Smooth muscle cell (in vitro differentiated cells): ENCODE results near the gene BCL11A. TPM values are rescaled to one million over a fixed set of nuclear protein-coding genes. Genes with fewer than 3 reads are reported as not detected.
A peak's percentile ranks its signal among the peaks of the same experiment; 100 is the strongest.

Source experiments
- DNase-seq: peaks from one replicate; lab custom pipeline; 2025; ENCODE audit not compliant: unreplicated experiment; lab: John Stamatoyannopoulos, UW
- H2AFZ ChIP-seq: fragments of 200-600 bp; sonication (generic); 2 replicates; pipeline ENCODE4 v1.6.0; 2016; ENCODE audit warnings: antibody characterized with exemption, low read depth, mild to moderate bottlenecking
- H3F3A ChIP-seq: fragments of 200-600 bp; sonication (generic); 2 replicates; pipeline ENCODE4 v1.6.0; 2017; ENCODE audit warnings: antibody characterized with exemption, low read depth
- H3K27ac ChIP-seq: fragments of 200-600 bp; sonication (generic); 2 replicates; pipeline ENCODE4 v1.5.1; 2016; ENCODE audit warnings: low read depth, mild to moderate bottlenecking
- H3K27me3 ChIP-seq: fragments of 200-600 bp; sonication (generic); 2 replicates; pipeline ENCODE4 v1.6.1; 2016; ENCODE audit warnings: low read depth, mild to moderate bottlenecking
- H3K36me3 ChIP-seq: fragments of 200-600 bp; sonication (generic); 2 replicates; pipeline ENCODE4 v1.5.1; 2016; ENCODE audit warnings: low read depth
- H3K4me1 ChIP-seq: fragments of 200-600 bp; sonication (generic); 2 replicates; pipeline ENCODE4 v1.5.1; 2016; ENCODE audit warnings: low read depth
- H3K4me2 ChIP-seq: fragments of 200-600 bp; sonication (generic); 2 replicates; pipeline ENCODE4 v1.6.0; 2016; ENCODE audit warnings: mild to moderate bottlenecking
- H3K4me3 ChIP-seq: fragments of 200-600 bp; sonication (generic); 2 replicates; pipeline ENCODE4 v1.5.1; 2016; ENCODE audit warnings: mild to moderate bottlenecking
- H3K79me2 ChIP-seq: fragments of 200-600 bp; sonication (generic); 2 replicates; pipeline ENCODE4 v1.6.0; 2016; ENCODE audit warnings: low read depth, mild to moderate bottlenecking
- H3K9ac ChIP-seq: fragments of 200-600 bp; sonication (generic); 2 replicates; pipeline ENCODE4 v1.6.0; 2016; ENCODE audit warnings: low read depth
- H3K9me3 ChIP-seq: fragments of 200-600 bp; sonication (generic); replicated peaks from 2 replicates; pipeline ENCODE4 v1.5.1; 2016; ENCODE audit warnings: low read depth
- H4K20me1 ChIP-seq: fragments of 200-600 bp; sonication (generic); 2 replicates; pipeline ENCODE4 v1.6.0; 2016; ENCODE audit warnings: low read depth
- CTCF ChIP-seq: fragments of 200-600 bp; sonication (generic); IDR thresholded peaks from 2 replicates; pipeline ENCODE4 v1.5.1; 2017; ENCODE audit warnings: borderline replicate concordance, mild to moderate bottlenecking, antibody characterized with exemption; ENCODE audit not compliant: insufficient read depth, poor library complexity, severe bottlenecking
- WGBS: methylation state at CpG from one replicate; pipeline ENCODE4 v1.1.7; 2016; ENCODE audit warnings: low lambda C conversion rate; 5-methylcytosine and 5-hydroxymethylcytosine counted together
- polyA plus RNA-seq: library from polyadenylated mRNA; unstranded; fragments of >200 nt; fragmentation: Nextera tagmentation; extraction: Ambion mirVana; gene quantifications from 2 replicates; pipeline ENCODE4 v1.2.1, GENCODE V29; 2016
- total RNA-seq: library from RNA; depleted of rRNA; stranded (reverse); fragments of >200 nt; gene quantifications from 2 replicates; pipeline ENCODE4 v1.2.3, GENCODE V29; 2014

The BCL11A gene
- total and polyA plus RNA-seq, 2 experiments from 2014 or later = 15.8 to 20.0 TPM

GRCh38 chr2:60513996-60514395 is 39.5 kb downstream of the BCL11A start:
- WGBS = 100% methylated on average over 4 of the region's 4 CpGs

GRCh38 chr2:60513191-60513590 is 40.3 kb downstream of the BCL11A start:
- Histone ChIP-seq H3K4me3 (no peak overlapping the region), H3K4me1 (peaks cover 13% of the 10 kb centered on the region), H3K9me3 (no peaks in the 10 kb centered on the region), H3K27ac (no peak overlapping the region), H3F3A (peaks cover 12% of the 10 kb centered on the region), H2AFZ (no peak overlapping the region), H3K27me3 (no peaks in the 10 kb centered on the region), H3K9ac (no peak overlapping the region), H3K4me2 (no peak overlapping the region), H3K36me3 (no peaks in the 10 kb centered on the region), H3K79me2 (peaks cover 81% of the 10 kb centered on the region), H4K20me1 (peaks cover 49% of the 10 kb centered on the region)
- WGBS = 97% methylated on average over 5 of the region's 5 CpGs
- no peak for DNase-seq
- no peak for TF ChIP-seq CTCF

More at GRCh38 chr2:60513996-60514395, 39.5 kb downstream of the BCL11A start:
- Histone ChIP-seq H3K9ac (no peak overlapping the region), H2AFZ (no peak overlapping the region), H4K20me1 (peaks cover 42% of the 10 kb centered on the region), H3K27ac (no peak overlapping the region), H3K4me1 (peaks cover 13% of the 10 kb centered on the region), H3K79me2 (peaks cover 82% of the 10 kb centered on the region), H3F3A (peaks cover 13% of the 10 kb centered on the region), H3K27me3 (no peaks in the 10 kb centered on the region), H3K4me2 (no peak overlapping the region), H3K9me3 (no peaks in the 10 kb centered on the region), H3K36me3 (no peaks in the 10 kb centered on the region), H3K4me3 (no peak overlapping the region)
- no peak for DNase-seq
- no peak for TF ChIP-seq CTCF

- WGBS = 67% methylated on average over 6 of the region's 6 CpGs
Observed at GRCh38 chr2:60512641-60513040, 40.8 kb downstream of the BCL11A start.

More at GRCh38 chr2:60512641-60513040, 40.8 kb downstream of the BCL11A start:
- Histone ChIP-seq H3K4me1 (peaks cover 13% of the 10 kb centered on the region), H3K79me2 (peaks cover 81% of the 10 kb centered on the region), H3K36me3 (no peaks in the 10 kb centered on the region), H3K27me3 (no peaks in the 10 kb centered on the region), H3K27ac (peak overlapping the region; percentile 33), H2AFZ (no peak overlapping the region), H3F3A (peaks cover 12% of the 10 kb centered on the region), H3K4me2 (no peak overlapping the region), H4K20me1 (peaks cover 55% of the 10 kb centered on the region), H3K9ac (no peak overlapping the region), H3K4me3 (no peak overlapping the region), H3K9me3 (no peaks in the 10 kb centered on the region)
- no peak for TF ChIP-seq CTCF
- DNase-seq = no peak
